GM19043 (cell line): ENCODE results near the gene SEMA3G.

Experiments used
- ATAC-seq: cut with Tn5 transposase; IDR thresholded peaks from one replicate; pipeline ENCODE4 v1.9.1; 2021; ENCODE audit warnings: low read depth; ENCODE audit not compliant: unreplicated experiment

The SEMA3G gene

DNA sequence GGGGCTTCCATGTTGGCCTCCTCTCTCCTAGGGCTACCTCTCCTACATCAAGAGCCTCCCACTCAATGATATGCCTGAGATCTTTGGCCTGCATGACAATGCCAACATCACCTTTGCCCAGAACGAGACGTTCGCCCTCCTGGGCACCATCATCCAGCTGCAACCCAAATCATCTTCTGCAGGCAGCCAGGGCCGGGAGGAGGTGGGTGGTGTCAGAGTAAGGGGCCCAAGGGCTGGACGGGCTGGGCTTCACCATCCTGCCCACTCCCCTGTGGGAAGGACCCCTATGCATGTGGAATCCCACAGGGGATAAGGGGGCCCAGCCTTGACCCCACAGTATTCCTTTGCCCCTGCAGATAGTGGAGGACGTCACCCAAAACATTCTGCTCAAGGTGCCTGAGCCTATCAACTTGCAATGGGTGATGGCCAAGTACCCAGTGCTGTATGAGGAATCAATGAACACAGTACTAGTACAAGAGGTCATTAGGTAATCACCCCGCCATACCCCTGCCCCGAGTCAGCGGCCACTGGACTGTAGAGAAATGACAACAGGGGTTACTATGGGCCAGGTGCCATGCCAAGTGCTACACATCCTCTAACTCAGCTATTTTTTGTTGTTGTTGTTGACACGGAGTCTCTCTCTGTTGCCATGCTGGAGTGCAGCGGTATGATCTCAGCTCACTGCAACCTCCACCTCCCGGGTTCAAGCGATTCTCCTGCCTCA is 47.1 kb downstream of the SEMA3G start:
- no peak for ATAC-seq

DNA sequence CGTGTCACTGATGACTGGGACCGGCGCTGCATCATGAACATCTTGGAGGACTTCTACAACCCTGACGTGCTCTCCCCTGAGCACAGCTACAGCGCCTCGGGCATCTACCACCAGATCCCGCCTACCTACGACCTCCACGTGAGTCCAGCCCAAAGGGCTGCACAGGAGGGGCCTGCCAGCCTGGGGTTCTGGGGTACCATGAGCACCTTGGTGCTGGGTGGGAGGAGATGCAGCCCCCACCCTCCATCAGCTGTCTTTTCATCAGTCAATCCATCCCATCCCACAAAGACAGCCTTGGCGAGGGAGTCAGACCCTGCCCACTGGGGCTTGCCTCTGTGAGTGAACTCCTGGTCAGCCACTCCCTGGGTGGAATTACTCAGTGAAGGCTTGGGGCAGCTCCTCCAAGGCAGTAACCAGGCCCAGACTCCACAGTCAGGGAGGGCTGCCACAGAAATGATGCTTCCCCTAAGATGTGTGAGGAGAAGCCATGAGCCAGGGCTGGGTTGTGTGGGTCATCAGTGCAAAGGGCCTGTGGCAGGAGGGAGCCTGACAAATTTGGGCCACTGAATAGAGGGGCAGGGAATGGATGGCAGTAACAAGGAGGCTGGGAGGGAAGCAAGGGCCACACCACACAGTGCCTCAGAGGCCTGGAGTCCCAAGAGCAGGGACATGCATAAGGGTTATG is 47.9 kb downstream of the SEMA3G start:
- ATAC-seq = no peak

DNA sequence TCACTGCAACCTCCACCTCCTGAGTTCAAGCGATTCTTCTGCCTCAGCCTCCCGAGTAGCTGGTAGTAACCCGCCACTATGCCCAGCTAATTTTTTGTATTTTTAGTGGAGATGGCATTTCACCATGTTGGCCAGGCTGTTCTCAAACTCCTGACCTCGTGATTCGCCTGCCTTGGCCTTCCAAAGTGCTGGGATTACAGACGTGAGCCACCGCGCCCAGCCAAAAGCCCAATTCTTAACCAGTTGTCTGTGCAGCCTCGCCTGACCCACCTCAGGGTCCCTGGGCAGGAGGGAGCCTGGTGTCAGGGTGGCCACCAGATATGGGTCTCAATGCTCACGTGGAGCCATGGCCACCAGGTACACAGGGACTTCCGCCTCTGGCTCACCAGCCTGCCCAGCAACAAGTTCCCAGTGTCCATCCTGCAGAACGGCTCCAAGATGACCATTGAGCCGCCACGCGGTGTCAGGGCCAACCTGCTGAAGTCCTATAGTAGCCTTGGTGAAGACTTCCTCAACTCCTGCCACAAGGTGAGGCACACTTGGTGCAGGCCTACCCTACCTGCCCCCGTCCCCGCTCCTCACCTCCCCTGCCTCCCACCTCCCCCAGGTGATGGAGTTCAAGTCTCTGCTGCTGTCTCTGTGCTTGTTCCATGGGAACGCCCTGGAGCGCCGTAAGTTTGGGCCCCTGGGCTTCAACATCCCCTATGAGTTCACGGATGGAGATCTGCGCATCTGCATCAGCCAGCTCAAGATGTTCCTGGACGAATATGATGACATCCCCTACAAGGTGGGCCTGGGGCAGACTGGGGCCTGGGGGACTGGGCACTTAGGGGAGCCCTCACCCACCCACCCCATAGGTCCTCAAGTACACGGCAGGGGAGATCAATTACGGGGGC is 48.6 kb downstream of the SEMA3G start:
- no peak for ATAC-seq

DNA sequence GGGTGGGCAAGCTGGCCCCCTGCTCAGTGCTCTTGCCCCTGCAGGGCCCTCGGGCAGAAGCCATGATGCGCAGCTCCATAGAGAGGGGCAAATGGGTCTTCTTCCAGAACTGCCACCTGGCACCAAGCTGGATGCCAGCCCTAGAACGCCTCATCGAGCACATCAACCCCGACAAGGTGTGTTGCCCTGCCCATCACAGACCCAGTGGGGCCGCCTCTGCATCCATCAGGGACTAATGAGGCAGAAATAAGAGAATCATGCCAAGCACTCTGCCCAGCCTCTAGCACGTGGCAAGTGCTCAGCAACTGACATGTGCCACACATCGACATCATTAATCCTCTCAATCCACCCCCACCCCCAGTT is 49.4 kb downstream of the SEMA3G start:
- ATAC-seq = no peak

DNA sequence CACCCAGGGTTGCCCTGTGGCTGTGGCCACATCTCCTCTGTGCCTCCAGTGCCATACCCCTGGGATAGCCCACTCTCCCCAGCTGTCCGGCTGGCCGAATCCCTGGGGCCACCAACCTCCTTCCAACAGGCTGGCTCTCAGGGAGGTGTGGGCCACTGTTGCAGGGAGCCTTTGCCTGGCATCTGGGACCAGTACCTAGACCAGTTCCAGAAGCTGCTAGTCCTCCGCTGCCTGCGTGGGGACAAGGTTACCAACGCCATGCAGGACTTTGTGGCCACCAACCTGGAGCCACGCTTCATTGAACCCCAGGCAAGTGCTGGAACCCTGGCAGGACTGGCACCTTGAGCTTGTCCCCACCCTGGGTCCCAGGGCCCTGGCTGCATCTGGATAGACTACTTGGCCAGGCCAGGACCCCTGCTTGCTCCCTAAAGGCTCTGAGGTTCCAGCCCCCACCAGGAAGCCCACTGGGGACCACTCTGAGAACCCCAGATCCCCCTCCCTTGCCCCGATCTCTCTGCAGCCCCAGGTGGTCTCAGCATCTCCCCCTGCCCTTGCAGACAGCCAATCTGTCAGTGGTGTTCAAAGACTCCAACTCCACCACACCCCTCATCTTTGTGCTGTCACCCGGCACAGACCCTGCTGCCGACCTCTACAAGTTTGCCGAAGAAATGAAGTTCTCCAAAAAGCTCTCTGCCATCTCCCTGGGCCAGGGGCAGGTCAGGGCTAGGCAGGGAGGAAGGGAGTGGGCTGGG is 50.0 kb downstream of the SEMA3G start:
- ATAC-seq = no peak

DNA sequence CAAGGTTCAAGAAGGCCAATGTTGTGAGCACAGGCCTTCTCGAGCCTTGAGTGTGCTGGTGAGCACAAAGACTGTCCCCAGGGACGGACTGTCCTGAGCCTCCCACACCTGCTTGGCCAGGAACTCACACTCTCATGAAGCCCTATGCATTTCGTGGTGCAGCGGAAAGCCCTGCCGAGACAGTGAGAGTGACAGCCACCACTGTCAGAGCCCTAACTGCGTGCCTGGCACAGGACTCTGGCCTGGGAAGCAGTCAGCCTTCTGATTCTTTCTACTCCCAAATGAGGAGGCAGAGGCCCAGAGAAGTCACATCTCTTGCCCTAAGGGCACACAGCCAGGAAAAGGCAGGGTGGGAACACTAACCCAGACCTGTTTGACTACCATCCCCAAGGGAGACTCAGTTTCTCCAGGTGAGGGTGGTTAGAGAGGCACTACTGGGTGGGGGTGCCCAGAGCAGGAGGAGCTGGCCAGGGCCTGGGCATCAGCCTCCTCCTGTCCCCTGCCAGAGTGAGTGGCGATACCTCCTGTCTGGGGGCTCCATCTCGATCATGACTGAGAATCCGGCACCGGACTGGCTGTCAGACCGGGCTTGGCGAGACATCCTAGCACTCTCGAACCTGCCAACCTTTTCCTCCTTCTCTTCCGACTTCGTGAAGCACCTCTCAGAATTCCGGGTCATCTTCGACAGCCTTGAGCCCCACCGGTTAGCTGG is 50.8 kb downstream of the SEMA3G start:
- ATAC-seq = no peak

DNA sequence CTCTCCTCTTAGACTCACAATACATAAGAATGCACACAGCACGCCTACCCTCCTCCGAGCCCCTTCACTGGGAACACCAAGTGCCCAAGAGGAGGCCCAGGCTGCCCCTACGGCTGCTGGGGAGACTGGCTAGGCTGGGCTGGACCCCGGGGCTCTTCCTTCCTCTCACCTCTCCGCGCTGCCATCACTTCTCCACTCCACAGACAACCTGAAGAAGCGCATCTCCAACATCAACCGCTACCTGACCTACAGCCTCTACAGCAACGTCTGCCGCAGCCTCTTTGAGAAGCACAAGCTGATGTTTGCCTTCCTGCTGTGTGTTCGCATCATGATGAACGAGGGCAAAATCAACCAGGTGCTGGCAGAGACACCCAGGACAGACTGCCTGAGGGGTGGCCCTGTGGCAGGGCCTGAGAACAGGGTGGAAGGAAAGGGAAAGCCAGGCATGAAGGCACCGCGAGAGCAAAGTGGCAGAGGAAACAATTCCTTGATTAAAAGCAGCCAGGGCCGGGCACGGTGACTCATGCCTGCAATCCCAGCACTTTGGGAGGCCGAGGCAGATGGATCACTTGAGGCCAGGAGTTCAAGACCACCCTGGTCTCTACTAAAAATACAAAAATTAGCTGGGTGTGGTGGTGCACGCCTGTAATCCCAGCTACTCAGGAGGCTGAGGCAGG is 51.6 kb downstream of the SEMA3G start:
- ATAC-seq = no peak

DNA sequence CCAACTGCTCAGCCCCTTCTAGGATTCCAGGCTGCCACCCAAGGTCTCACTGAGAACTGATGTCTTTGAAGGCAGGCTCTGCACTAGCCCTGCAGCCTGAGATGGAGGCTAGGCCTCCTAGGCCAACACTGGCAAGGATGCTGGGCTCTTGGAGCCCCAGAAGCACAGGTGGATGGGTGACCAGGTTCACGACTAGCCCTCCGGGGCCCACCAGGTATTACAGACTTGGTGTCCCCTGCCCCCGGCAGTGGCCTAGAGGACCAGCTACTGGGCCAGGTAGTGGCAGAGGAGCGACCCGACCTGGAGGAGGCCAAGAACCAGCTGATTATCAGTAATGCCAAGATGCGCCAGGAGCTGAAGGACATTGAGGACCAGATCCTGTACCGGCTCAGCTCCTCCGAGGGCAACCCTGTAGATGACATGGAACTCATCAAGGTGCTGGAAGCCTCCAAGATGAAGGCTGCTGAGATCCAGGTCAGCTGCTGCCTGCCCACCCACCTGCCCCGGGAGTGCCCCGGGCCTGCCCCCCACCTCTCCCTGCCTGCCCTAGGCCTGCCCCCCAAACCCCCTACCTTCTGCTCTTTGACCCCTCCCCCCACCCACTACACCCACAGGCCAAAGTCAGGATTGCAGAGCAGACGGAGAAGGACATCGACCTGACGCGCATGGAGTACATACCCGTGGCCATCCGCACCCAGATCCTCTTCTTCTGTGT is 52.5 kb downstream of the SEMA3G start:
- ATAC-seq = no peak

DNA sequence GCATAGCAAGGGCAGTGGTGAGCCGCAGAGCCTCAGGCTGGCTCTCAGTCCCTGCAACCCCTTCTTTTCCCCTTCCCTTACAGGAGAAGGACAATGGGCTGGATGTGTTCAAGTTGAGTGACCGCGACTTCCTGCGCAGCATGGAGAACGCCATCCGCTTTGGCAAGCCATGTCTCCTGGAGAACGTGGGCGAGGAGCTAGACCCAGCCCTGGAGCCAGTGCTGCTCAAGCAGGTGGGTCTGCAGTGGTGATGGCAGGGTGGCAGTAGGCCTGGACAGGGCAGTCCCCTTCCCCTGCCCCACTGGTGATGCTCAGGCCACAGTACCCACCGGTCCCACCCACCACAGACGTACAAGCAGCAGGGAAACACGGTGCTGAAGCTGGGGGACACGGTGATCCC is 53.8 kb downstream of the SEMA3G start:
- ATAC-seq = no peak

DNA sequence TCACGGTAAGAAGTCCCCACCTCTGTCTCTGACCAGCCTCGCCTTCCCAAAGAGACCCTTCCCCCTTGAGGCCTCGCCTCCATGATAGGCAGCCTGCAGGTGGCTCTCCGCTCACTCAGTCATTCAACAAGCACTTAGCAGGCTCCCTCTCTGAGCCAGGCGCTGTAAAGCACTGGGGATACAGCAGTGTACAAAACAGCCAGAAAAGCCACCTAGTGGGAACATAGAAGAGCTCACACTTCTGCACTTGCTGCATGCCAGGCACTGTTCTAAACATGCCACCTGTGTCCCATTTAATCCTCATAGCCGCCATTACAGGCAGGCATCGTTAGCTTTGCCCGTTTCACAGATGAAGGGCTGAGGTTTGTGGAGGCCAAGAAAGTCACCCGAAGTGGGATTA is 56.0 kb downstream of the SEMA3G start:
- ATAC-seq = no peak

DNA sequence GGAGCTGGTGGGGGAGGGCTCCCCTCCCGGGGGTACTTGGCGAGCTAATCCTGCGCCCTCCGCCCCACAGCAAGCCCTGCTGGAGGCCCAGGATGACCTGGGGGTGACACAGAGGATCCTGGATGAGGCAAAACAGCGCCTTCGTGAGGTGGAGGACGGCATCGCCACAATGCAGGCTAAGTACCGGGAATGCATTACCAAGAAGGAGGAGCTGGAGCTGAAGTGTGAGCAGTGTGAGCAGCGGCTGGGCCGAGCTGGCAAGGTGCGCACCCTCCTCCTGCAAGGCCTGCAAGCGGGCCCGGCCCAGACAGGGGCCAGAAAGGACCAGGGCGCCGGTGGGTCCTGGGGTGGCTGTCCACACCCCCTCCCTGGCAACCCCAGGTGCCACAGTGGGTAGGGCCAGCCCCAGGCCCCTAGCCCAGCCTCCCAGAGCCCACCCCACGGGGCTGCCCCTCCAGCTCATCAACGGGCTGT is 56.5 kb downstream of the SEMA3G start:
- ATAC-seq = no peak

DNA sequence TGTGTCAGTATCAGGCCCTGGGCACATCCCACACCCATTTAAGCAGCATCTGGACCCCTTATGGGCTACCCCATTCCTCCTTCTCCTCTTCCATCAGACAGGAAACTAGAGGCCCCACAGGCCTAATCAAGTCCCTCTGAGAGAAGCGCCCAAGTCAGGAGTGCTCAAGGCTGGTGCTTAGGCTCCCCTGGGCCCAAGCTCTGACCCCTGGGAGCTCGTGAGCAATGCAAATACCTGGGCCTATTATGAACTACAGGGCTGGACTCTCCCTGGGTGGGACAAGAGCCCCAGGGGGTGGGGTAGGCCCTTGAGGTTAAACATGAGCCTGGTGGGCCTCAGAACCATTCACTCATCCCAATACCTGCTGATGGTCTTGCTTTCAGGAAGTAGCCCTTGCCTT is 57.4 kb downstream of the SEMA3G start:
- ATAC-seq = no peak

DNA sequence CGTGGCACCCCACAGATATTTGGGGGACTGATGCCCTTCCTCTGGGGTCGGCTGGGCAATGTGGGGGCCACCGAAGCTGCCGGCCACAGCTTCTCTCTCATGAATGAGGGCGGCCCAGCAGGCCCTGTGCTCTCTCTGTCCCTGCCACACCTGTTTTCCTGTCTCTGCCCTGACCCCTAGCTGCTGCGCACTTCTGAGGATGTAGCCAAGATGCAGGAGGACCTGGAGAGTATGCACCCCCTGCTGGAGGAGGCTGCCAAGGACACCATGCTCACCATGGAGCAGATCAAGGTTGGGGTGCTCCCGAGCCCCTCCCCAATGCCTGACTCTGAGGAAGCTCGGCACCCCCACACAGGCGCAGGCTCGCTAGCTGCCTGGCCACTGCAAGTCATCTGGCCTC is 59.7 kb downstream of the SEMA3G start:
- no peak for ATAC-seq

DNA sequence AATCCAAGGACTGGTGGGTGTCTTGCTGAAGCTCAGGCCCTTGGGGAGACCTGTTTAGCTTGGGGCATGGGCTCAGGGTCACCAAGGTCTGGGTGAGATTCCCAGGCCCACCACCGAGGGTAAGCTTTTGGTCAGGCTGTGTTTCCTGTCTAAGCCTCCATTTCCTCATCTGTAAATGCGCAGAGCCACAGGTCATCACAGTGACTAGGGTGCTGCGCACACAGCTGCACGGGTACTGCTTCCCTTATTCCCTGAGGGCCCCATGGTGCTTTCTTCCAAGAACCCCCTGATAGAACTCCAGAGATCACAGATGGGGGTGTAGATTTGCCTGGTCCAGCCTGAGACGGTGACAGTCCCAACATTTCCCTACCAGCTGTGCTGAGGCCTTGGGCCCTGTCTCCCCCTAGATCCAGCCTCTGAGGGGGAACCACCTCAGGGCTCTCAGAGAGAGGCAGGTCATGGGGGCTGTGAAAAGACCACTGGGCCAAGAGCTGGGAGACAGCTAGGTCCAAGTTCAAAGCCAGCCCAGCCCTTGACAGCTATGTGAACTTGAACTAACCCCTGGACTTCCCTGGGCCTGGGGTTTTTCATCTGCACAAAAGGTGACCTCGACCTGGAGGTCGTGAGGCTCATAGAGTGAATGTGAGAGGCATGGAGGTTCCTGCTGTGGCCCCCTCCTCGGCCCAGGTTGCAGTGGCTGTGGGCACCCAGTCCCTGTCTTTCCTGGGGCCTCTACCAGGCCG is 60.7 kb downstream of the SEMA3G start:
- no peak for ATAC-seq

DNA sequence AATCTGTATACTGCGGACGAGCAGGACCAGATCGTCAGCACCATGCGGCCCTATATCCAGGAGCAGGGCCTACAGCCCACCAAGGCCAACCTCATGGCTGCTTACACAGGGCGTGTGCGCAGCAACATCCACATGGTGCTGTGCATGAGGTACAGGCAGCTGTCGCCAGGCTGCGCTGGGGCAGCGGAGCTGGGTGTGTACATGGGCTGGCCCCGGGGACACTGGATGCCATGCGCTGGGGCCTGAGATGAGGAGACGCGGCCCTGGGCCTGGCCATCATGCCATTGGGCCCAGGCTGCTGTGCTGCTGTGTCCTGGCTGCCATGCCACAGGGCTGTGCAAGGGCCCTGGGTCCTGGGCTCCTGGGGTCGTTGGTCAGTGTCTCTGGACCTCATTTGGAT is 61.5 kb downstream of the SEMA3G start:
- ATAC-seq = no peak
